Measurements from ENCODE around the gene C16orf89.
A peak's percentile ranks its signal among the peaks of the same experiment; 100 is the strongest.

The C16orf89 gene

DNA sequence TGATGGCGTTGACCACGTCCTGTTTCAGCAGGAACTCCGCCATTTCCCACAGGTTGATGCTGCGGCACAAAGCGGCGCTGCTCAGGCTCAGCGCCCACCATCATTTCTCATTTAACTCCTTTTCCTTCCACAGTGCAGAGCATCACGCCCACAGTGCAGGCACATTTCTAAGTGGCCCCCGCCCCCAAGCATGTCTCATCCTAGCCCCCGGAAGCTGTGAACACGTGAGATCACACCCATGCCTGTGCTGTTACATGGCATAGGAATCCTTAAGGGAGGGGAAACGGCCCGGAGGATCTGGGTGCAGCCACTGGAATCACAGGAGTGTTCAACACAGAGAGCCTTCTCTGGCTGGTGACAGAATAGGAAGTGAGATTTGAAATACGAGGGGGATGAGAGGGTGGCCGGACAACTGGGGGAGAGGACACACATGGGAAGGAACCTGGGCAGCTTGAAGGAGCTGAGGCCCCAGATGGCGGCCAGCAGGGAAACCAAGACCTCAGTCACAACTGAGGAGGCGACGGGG lies 36.7 kb downstream of the C16orf89 start:
- no peak for DNase-seq (ENCODE audit: low spot score)

DNA sequence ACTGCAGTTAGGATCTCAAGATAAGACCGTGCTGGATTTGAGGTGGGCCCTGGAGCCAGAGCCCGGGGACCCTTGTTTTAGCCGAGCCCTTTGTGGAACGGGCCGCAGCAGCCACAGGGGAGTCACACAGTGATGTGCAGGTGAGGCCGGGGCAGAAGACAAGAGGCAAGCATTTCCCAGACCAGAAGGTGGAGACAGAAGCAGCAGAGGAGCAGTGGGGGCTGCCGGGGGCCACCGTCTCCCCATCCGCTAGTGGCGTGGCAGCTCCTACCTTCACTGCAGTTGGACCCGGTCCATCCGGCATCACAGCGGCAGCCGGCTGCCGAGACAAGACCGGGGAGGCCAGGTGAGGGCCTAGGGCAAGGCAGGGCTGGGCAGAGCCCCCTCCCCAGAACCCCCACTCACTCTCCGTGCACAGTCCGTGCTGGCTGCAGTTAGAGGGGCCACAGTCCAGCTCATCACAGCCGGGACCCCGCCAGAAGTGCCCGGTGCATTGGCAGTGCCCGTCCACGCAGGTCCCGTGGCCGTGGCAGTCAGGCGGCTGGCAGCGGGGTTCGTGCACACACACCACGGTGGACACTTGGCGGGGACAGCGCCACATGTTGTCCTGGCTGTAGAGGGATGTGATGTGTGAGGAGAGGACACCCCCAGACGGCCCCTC lies 38.1 kb downstream of the C16orf89 start:
- DNase-seq (ENCODE audit: low spot score), result no peak

DNA sequence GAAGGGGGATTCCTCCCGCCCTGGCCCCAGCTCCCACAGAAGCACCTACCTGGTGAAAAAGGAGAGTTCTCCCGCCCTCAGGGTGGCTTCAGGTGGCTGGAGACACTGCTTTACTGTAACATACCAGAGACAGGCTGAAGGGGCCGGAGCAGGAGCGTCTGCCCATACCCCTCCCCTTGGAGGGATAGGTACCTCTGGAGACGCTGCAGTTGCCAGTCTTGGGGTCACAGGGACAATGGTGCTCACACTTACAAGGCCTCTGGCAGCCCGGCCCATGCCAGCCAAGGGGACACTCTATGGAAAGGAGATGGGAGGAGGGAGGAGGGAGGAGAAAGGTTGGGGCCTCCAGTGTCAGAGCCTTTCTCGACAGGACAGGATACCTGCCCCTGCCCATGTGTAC lies 38.7 kb downstream of the C16orf89 start:
- DNase-seq (ENCODE audit: low spot score), result no peak

DNA sequence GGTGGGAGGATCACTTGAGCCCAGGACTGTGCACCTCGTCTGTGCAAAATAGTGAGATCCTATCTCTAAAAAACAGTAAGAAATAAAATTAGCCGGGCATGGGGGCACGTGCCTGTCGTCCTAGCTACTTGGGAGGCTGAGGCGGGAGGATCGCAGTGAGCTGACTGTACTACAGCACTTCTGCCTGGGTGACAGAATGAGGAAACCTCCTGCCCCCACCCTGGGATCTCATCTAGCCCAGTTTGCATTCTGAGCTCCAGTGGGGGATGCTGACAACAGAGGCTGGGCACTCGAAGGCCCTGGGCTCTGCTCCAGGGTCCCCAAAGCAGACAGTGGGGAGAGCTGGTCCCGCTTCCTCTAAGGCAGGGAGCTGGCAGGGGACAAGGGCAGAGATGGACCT lies 39.1 kb downstream of the C16orf89 start:
- DNase-seq (ENCODE audit: low spot score), result no peak

DNA sequence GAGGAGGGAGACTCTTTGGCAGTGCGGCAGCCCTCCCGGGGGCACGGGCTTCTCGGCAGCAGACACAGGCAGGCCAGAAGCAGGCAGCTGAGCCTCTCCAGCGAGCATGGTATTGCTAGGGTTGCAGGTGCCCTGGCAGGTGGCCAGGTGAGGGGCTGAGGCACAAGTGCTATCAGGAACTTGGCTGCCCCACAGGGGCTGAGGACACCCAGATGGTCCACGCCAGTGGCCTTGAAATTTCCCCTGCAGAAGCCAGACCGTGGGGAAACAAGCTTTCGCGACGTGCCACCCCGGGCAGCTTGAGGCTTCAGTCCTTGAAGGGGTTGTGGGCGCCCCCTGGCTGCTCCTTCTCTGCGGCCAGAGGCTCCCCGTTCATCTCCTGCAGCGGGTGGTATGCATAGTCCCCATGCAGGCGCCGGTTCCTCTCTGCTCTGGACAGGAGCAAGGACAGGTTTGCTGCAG lies 40.6 kb downstream of the C16orf89 start:
- DNase-seq (ENCODE audit: low spot score), result no peak

DNA sequence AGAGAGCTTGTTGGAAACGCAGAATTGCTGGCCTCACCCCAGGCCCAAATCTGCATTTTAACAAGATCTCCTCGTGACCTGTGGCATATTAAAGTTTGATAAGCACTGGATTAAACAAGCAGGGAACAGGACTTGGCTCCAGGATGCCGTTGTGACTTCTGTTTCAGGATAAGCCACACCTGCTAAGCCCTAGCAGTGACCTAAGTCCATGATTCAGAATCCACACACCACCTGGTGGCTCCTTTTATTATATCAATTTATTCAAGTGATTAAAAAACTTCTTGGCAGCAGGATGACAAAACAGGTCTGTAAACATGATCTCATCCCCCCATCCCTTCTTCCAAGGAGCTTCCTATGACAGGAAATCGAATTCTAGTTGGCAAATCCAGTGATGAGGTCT lies 41.1 kb downstream of the C16orf89 start:
- DNase-seq (ENCODE audit: low spot score), result peak; percentile 12

DNA sequence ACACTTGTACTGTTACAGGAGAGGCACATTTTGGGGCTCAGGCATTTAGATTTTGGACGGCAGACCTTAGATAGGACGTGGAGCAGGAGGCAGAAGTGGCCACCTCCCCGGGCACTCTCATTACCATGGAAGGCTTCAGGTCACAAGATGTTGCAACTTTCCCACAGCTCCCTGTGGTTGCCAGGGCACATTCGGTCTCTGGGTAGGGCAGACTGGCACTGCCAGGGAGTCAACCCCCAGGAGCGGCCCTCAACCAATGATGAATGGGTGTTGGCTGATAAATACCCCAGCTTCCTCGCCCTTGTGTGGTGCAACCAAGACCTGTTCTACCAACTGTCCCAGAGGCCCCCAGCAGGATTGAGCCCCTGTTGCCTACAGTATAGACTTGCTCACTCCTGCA lies 43.2 kb downstream of the C16orf89 start:
- no peak for DNase-seq (ENCODE audit: low spot score)

DNA sequence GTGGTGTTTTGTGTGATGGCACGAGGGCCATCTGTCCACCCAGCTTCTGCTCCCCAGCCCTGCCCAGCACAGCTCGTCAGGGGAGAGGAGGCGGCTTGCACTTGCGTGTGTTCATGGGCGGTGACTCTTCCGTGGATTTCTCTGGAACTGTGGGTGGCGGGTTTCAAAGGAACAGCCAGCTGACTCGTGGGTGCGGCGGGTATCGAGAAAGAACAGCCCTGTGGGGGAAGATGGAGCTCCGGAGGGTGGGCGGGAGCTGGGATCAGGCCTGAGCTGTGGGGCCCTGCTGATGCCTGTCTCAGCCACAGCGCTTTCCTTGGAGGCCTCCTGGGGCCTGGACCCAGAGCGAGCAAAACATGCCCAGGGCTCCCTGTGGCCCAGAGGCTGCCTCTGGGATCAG lies 45.2 kb downstream of the C16orf89 start:
- DNase-seq (ENCODE audit: low spot score), result no peak

DNA sequence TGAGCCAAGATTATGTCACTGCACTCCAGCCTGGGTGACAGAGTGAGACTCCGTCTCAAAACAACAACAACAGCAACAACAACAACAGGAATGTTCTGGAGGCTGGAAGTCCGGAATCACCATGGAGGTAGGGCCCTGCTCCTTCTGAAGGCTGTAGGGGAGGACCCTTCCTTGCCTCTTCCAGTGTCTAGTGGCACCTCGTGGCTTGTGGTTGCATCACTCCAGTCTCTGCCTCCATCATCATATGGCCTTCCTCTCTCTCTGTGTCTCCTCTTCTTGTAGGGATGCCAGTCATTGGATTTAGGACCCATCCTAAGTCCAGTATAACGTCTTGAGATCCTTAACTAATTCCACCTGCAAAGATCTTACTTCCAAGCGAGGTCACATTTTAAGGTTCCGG lies 46.0 kb downstream of the C16orf89 start:
- DNase-seq (ENCODE audit: low spot score), result no peak

DNA sequence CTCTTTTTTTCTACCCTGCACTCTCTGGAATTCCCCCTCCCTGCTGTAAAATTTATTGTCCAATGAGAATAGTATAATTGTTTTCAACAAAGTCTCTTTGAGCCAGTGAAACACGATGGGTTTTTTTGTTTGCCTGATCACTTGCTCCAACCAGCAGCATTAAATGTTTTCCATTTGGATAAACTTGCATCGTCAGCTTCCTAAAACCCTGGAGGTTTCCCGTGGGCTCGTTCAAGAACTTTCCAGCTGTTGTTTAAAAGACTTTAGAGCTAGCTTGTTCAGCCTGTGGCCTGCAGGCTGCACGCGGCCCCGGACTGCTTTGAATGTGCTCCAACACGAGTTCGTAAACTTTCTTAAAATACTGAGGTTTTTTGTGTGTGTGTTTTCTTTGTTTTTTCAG lies 47.0 kb downstream of the C16orf89 start:
- DNase-seq (ENCODE audit: low spot score), result no peak

DNA sequence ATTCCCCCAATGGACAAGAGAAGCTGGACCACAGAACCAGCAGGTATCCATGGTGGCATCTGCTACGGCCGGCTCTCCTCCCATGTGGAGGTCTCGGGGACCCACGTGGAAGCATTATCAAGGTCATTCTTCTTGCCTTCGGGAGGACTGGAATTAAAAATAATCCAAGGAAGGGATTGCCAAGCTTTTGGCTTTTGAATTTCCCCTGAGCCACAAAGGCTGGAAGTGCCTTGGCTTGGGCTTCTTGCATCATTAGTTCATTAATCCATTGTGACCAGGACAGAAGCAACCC lies 48.1 kb downstream of the C16orf89 start:
- DNase-seq (ENCODE audit: low spot score), result no peak

DNA sequence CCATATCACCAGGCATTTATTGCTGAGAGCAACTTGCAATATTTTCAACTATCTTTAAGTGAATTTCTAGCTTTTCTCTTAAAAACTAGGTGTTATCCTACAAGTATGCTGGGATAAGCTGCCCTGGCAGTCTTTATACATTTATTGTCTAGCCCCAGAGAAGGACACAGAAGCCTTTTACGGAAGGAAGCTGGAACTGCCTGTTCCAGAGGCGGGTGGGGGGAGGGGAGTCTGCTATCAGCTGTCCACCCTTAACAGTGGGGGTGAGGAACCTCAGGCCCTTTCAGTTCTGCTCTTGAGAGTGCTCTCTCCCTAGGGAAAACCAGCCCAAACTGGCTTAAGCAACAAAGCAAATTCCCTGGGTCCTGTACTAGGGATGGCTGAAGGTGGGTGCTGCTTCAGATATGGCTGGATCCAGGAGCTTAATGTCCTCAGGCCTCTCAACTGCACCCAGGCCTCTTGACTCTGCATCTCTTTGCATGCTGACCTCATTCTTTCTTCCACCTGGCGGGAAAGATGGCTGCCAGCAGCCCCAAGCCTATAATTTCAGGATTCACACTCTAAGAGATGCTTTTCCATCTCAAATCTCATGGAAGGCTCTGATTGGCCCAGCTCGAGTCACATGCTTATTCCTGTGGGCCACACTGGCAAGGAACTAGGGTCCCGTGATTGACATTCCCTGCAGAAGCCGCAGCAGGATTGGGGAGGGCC lies 48.6 kb downstream of the C16orf89 start:
- no peak for DNase-seq (ENCODE audit: low spot score)

DNA sequence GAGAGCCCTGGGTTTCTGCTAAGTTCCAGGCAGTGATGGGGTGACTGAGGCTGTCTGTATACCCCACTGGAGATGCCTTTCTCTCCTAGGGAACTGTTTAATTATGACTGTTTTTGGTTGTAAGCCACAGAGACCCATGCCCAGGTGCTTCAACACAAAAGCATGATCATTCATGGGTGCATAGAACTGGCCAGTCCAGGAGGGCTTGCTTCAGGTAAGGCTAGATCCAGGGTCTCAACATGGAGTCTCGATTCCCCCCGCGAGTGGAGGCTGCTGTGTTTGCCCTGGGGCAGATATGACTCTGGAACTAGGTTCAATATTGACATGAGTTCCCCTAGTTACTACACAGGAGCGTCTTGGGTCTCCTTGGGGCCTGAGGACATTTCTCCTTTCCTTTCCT lies 49.9 kb downstream of the C16orf89 start:
- no peak for DNase-seq (ENCODE audit: low spot score)

DNA sequence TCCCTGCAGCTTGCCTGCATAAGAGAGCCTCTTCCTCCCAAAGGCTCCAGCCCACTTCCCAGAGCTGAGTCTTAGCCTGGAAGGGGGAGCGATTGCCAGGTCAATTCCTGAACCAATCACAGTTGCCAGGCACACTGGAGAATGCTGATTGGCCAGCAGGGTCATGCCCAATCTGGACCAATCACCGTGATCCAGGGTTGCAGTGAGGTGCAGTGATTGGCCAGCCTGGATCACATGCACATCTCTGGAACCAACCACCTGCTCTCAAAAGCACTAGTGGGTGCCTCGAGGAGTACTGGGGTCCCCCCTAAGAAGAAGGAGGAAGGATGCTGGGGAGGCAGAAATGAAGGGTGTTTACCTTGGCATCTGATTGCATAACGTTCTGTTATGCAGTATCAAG lies 50.4 kb downstream of the C16orf89 start:
- no peak for DNase-seq (ENCODE audit: low spot score)

DNA sequence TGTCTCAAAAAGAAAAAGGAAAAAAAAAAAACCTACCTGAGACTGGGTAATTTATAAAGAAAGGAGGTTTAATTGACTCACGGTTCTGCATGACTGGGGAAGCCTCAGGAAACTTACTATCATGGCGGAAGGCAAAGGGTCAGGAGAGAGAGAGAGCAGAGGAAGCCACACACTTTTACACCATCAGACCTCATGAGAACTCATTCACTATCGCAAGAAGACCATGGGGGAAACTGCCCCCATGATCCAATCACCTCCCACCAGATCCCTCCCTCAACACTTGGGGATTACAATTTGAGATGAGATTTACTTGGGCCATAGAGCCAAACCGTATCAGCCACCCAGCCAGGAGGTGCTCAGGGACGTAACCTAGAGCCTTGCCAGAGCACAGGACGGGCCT lies 52.9 kb downstream of the C16orf89 start:
- DNase-seq (ENCODE audit: low spot score), result no peak

DNA sequence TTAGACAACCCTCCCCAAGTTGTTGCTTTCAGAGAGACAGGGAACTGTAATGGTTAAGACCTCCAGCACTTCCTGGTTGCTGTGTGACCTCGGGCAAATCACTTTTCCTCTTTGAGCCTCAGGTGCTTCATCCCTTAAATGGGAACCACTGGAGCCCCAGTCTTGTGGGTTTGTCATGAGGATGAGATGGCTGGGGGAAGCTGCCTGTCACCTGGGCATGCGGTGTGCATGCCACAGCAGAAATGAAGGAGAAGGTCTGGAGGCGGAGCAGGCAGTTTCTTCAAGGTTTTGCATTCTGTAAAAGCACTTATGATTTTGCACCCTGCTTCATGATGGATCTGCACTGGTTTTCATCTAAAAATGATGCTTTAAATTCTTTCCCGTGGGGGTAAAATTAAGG lies 54.1 kb downstream of the C16orf89 start:
- DNase-seq (ENCODE audit: low spot score), result no peak

DNA sequence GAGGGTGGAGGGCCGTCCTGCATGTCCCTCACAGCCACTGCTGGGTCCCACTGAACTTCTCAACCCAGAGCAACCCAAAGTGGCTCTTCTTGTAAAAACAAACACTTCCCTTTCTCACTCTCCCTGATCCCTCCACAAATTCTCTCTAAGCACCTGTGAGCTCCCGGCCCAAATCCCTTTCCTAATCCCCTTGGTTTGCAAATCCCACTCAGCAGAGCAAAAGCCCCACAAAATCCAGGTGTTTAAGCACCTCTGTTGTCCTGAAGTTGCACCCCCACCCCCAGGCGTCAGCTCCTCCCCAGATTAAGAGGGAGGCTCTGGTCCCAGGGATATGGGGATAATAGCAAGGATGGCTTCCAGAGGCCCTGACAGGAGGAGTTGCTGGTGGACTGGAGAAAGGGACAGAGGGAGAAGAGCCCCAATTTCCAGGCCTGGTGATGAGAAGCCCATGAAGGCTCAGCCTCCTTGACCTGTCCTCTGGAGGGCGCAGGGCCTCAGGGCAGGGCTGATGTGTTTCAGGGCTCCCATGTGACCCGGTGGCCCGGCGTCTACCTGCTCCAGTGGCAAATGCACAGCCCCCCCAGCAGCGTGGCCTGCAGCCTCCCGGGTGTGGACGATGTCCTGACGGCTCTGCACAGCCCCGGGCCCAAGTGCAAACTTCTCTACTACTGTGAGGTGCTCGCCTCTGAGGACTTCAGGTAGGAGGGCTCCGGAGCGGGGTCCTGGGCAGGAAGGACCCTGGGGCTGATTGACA lies 55.0 kb downstream of the C16orf89 start:
- no peak for DNase-seq (ENCODE audit: low spot score)

DNA sequence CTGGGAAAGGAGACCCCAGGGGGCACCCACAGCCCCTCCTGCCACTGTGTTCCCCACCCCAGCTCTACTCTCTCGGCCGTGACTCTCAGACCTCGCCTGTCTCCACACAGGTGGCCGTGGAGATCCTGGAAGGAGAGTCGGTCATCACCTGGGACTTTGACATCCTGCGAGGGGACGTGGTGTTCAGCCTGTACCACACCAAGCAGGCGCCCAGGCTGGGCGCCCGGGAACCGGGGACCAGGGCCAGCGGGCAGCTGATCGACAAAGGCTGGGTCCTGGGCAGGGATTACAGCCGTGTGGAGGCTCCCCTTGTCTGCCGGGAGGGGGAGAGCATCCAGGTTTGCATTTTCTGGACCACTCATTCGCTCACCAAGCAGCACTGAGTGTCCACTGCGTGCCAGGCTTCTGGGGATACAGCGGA lies 57.4 kb downstream of the C16orf89 start:
- no peak for DNase-seq (ENCODE audit: low spot score)

DNA sequence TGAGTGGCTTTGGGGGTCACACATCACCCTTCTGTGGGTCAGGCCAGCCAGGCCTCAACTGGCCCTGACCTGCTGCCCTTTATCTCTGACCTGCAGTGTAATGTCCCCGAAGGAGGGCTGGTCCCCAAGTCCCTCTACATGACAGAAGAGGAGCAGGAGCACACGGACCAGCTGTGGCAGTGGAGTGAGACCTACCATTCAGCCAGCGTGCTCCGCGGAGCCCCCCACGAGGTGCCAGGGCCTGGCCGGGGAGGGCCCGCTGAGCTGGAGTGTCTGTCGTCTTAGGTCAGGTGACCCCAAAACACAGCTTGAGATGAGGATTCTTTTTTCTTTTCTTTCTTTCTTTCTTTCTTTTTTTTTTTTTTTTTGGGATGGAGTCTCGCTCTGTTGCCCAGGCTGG lies 58.5 kb downstream of the C16orf89 start:
- DNase-seq (ENCODE audit: low spot score), result no peak

DNA sequence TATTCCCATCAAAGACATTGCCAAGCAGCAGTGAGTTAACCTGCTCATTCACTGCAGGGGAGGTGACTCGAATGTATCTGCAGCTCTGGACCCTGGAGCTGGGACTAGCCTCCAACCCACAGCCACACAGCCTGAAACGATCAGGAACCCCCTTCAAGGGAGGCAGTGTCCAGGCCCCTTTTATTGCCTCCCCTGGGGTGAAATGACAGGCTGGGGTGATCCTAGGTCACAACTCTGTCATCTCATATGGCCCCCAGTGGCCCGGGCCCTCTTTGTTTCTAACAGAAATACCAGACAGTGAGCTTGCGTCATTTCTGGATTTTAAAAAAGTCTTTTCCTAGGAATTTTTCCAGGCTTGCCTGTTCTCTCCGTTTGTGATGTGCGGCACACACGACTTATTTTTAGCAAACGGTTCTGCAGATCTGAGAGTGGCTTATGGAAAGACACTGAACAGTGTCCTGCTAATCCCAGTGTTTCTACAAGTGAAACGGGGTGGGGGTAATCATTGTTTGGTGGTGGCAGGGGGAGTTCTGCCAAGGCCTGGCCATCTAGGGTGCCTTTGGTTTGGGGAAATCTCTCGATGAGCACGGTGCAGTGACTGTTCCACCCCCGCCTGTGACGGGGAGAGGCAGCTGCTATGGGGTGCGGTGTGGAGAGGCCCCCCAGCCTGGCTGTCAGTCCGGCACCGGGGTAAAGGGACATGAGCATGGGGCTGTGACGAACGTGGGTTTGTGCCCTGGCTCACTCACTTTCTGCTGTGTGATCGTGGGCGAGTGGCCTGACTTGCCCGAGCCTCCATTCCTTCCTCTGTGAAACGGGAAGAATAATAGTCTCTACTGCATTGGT lies 59.2 kb downstream of the C16orf89 start:
- DNase-seq (ENCODE audit: low spot score), result no peak

DNA sequence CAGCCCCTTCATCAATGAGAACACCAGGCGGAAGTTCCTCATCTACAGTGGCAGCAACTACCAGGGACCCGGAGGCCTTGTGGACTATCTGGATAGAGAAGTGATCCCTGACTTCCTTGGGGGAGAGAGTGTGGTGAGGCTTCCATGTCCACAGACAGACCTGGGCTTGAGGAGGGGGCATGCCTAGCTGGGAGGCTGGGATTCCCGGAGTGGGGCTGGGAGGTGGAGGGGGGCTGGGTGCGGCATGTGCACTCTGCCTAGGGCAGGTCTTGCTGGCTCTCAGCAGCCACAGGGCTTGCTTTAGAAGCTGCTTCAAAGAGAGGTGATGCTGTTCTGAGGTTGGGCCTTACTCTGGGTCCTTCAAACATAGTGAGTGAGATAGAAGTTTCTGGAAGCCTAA lies 59.8 kb downstream of the C16orf89 start:
- no peak for DNase-seq (ENCODE audit: low spot score)

DNA sequence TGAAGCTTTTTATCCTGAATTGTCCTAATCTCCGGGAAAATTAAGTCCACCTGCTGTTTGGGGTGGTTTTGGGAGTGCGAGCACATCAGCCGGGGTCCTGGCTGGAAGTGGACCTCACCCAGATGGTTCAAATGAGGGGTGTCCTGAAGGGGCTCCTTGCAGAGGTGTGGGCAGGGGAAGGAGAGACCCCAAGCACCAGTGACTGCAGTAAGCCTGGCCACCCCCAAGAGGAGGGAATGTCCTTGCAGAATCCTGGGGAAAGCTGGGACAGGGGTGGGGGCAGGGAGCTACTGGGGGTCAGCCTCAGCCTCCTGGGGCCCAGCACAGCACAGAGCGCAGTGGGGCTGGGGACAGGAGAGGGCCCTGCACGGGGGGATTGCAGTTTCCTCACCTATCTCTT lies 61.4 kb downstream of the C16orf89 start:
- DNase-seq (ENCODE audit: low spot score), result no peak
